M059J (cell line): Measurements from ENCODE around the gene SYTL2. TPM values are rescaled to one million over a fixed set of nuclear protein-coding genes. Genes with fewer than 3 reads are reported as not detected.

Source experiments
- DNase-seq: peaks from one replicate; pipeline ENCODE4 v3.0.0-alpha.2; 2012; ENCODE audit warnings: low read depth
- total RNA-seq: library from RNA; depleted of rRNA; stranded (reverse); fragments of >200 nt; shearing (Covaris generic); gene quantifications from 2 replicates; pipeline ENCODE4 v1.2.3, GENCODE V29; 2014

Gene SYTL2
- total RNA-seq, 1 experiment from 2014 or later, result 46.8 TPM

- peak; percentile 82 for DNase-seq
Observed at GRCh38 chr11:85759915-85760314, 51.0 kb downstream of the SYTL2 start.

- no peak for DNase-seq
Observed at GRCh38 chr11:85758480-85759039, 52.4 kb downstream of the SYTL2 start.

- no peak for DNase-seq
Observed at GRCh38 chr11:85758026-85758425, 52.9 kb downstream of the SYTL2 start.

DNA sequence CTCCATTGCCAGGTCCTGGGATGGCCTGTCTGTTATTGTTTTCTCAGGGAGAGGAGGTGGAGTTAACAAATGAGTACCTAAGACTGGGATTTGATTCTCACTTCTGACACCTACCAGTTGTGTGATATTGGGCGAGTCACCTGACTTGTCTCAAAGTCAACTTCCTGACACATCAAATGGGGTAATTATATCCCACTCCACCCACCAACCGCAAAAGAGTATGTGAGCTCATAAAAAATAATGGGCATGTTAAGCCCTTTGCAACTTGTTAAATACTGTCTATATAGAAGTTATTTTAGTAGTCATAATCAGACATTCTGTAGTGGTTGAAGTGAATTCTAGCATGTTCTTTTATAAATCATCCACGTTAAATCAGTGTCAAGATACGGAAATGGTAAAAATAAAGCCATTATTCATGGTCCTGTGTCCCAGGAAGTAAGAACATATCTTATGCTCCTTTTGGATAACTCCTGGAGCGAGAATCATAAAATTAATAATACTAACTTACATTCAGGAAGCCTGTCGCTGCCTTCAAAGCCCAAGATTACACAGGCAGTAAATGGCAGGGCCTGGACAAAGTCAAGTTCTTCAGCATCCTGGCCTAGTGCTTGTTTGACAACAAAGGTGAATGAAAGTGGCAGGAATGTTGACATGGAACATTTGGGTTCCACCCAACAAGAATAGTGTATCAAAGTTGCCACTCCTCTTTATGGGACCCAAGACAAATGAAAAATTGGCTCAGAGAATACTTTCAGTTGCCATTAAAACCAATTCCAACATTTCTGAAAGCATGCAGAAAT, 54.3 kb downstream of the SYTL2 start:
- no peak for DNase-seq

GRCh38 chr11:85755701-85756100, 55.2 kb downstream of the SYTL2 start:
- no peak for DNase-seq

- DNase-seq, result no peak
Observed at GRCh38 chr11:85755285-85755684, 55.7 kb downstream of the SYTL2 start.

GRCh38 chr11:85752890-85753581, 57.9 kb downstream of the SYTL2 start:
- DNase-seq, result no peak

DNA sequence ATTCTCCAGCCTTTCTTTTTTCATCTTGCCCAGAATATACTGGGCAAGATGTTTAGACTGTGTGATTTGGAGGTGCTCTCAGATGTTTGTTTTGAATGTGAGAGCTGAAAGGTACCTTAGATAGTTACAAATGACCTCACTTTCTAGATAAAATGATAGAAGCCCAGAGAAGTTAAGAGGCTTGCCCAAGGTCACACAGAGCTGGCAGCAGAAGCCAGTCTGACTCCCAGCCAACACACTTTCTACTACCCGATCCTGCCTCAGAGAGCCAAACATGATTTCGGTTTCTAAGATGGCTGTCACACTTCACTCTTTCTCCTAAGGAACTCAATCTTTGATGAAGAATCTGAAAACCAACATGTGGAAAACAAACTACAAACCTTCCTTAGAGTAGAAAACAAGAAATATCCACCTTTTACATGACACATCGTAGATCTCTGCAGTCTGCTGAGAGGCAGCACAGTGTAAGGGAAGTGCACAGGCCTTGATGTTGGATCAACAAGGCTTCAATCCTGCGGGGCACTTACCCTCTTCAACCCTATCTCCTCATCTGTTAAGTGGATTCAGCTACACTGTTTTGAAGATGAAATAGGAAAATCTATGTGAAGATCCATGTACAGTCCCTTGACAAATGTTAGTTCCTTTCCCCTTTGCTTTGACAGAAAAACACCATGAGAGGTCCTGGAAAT, 58.6 kb downstream of the SYTL2 start:
- DNase-seq, result no peak

GRCh38 chr11:85751724-85752123, 59.2 kb downstream of the SYTL2 start:
- no peak for DNase-seq

- no peak for DNase-seq
Observed at GRCh38 chr11:85750646-85751045, 60.3 kb downstream of the SYTL2 start.

GRCh38 chr11:85749884-85750283, 61.1 kb downstream of the SYTL2 start:
- no peak for DNase-seq

DNA sequence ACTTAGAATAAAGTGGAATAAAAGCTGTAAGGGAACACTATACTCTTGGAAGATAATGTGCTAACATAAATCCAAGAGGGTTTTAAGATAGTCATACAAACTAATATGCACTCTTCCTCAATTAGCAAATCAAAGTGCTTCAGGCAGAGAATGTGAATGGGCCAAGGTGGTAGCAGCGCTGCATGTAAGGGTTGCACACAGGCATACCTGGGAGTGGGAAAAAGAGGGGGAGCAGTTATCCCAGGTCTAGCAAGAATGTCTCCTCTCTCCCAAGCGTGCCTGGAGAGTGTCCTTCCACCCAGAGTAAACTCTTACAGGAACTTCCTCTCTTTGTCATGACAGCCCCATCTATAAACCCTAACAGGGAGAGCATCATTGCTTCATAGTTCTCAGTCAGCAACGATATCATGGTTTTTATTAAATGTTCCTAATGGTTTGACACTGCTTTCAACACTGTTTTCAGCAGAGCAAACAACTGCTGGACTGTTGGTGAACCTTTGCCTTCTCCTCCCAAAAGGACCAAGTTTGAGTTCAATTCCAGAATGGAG, 61.6 kb downstream of the SYTL2 start:
- no peak for DNase-seq

GRCh38 chr11:85748455-85748891, 62.5 kb downstream of the SYTL2 start:
- DNase-seq, result no peak

DNA sequence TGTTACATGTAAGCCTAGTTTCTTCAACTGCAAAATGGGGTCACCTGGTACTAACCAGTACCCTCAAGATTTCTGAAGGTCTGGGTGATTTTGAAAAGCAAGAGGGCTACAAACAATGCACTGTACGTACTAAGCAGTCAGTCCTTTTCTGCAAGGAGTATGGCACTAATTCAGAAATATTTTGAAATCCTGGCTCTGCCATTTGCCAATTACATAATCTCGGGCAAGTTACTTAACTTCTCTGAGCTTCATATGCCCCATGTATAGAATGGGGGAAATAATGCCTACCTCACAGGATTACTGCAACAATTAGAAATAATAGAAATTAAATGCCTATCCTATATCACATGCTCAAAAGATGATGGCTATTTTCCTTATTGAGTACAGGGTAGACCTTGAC, 64.3 kb downstream of the SYTL2 start:
- DNase-seq, result no peak

DNA sequence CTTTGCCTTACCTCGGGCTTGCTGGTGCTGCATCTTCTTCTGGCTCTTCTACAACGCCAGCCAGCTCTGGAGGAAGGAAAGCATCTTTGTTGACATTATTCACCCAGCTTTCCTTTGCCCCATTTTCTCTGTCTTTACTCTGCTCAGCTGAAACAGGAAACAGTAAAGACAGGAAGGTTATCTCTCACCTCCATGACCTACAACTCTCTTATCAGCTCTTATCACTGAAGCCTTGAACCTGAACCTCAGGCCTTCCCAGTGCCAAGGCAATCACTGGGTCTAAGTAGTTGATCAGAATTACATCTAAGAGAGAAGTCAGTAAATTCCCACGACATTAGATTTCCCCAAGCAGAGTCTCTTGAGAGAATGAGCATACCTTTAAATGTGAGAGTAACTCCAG, 65.3 kb downstream of the SYTL2 start:
- no peak for DNase-seq

- no peak for DNase-seq
Observed at GRCh38 chr11:85742873-85743275, 68.1 kb downstream of the SYTL2 start.

DNA sequence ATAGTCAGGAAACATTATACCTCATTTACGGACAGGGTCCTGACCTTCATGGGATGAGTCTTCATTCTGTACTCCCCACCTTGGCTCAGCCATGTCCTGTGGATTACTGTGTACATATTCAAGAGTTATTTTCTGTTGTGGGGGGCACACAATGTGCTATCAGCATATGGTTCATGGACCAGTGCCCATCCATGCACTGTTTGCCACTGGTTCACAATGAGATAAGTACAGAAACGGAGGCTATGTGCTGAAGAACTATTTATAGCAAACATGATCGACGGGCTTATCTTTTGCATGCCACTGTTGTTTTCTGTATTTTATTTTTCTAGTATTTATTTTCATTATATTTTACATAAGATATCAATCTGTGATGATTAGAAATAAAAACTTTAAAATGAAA, 68.6 kb downstream of the SYTL2 start:
- no peak for DNase-seq

- no peak for DNase-seq
Observed at GRCh38 chr11:85740481-85741400, 70.2 kb downstream of the SYTL2 start.

DNA sequence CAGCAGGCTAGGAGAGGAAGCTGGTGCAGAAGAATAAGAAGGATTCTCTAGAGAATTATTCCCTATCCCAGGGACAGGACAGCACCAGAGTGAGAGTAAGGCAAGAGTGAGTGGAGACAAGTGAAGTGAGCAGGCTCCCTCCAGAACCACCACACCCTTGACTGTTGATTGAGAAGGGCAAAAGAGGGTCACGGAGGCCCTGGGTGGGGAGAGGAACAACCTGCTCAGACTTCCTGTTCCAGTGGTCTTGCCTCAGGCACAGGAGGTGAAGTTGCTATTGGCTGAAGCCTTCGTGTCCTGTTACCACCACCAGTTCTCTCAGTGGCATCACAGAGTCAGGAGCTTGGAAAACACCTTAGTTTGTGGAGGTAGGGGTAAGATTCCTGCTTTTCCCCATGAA, 73.2 kb downstream of the SYTL2 start:
- DNase-seq, result no peak

GRCh38 chr11:85735876-85736460, 75.0 kb downstream of the SYTL2 start:
- DNase-seq, result no peak

GRCh38 chr11:85732965-85733364, 78.0 kb downstream of the SYTL2 start:
- no peak for DNase-seq
